Duodenal mucosa (tissue), 2 donors: ENCODE data around the gene LYSET.
"Not testable (repeated sequence)": the region's sequence is repeated elsewhere in the genome, so short reads cannot be mapped to it uniquely, and the experiment has no call there.

Experiments
- H3K27ac ChIP-seq: one replicate; pipeline ENCODE4 v1.7.0; 2013; ENCODE audit warnings: low read depth, low read length
- H3K27me3 ChIP-seq, 2 donors: one replicate each; pipeline ENCODE4 v1.7.0; 2013; ENCODE audit warnings: low read length in 2 of 2, control low read depth in 1 of 2; ENCODE audit not compliant: insufficient read depth in 2 of 2, control insufficient read depth in 1 of 2
- H3K36me3 ChIP-seq, 2 donors: one replicate each; pipeline ENCODE4 v1.7.0; 2013; ENCODE audit warnings: low read length in 2 of 2, control low read depth in 1 of 2; ENCODE audit not compliant: insufficient read depth in 2 of 2, control insufficient read depth in 1 of 2
- H3K4me1 ChIP-seq, 2 donors: one replicate each; pipeline ENCODE4 v1.7.0; 2013; ENCODE audit warnings: low read length in 2 of 2, control low read depth in 1 of 2; ENCODE audit not compliant: insufficient read depth in 2 of 2, control insufficient read depth in 1 of 2
- H3K4me3 ChIP-seq, 2 donors: one replicate each; pipeline ENCODE4 v1.7.0; 2013; ENCODE audit warnings: low read length in 2 of 2, low read depth in 1 of 2
- H3K9ac ChIP-seq, 2 donors: one replicate each; pipeline ENCODE4 v1.7.0; 2013; ENCODE audit warnings: low read length in 2 of 2, low read depth in 1 of 2
- H3K9me3 ChIP-seq, 2 donors: one replicate each; pipeline ENCODE4 v1.7.0; 2013; ENCODE audit warnings: low read length in 2 of 2, control low read depth in 1 of 2; ENCODE audit not compliant: control insufficient read depth in 1 of 2

The LYSET gene

GRCh38 chr14:93220509-93220908 is 35.4 kb downstream of the LYSET start:
- Histone ChIP-seq H3K27ac (no peak overlapping the region), H3K4me1 (no peaks in the 10 kb centered on the region), H3K9me3 (no peaks in the 10 kb centered on the region), H3K9ac (no peak overlapping the region), H3K27me3 (no peaks in the 10 kb centered on the region), H3K36me3 (peaks cover 27 to 49% of the 10 kb centered on the region in 2 donors), H3K4me3 (no peak overlapping the region)

DNA sequence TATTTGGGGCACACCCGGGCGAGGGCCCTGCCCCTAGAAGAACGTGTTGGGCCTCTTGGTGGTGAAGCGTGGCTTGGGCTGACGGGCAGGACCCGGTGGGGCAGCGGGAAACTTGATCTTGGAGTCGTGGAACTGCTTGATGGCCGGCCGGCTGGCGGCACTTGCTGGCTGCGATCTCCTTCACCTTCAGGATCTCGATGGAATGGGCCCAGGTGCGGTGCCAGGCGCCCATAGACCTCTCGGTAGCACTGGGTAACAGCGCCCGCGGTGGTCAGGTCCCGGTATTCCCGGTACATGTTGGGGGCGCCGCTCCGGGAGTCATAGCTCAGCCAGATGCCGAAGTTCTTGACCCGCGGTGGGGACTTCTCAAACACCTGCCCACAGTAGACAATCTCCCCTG is 38.4 kb downstream of the LYSET start:
- peaks cover 28 to 56% of the 10 kb centered on the region in 2 donors for H3K36me3 ChIP-seq
- no peak overlapping the region for H3K9ac ChIP-seq
- H3K9me3 ChIP-seq = no peaks in the 10 kb centered on the region
- no peak overlapping the region for H3K4me3 ChIP-seq
- no peaks in the 10 kb centered on the region for H3K27me3 ChIP-seq
- no peak overlapping the region for H3K27ac ChIP-seq
- H3K4me1 ChIP-seq = no peaks in the 10 kb centered on the region

DNA sequence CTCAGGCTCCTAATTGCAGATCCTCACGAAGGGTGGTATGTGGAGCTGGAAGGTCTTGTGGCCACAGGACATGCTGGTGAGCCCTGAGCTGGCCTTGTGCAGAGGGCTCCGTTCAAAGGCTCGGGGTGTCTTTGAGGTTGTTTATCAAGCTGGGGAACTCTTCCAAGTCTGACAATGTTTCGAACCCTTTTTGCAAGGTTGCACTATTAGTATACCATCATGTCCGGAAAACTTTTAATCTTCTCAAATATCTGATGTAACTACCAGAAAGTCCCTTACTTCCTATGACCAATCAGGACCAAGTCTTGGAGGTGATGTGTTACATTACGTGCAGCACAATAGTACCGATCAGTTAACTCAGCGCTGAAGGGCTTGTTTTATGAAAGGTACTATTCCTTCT is 43.4 kb downstream of the LYSET start:
- peaks cover 20 to 39% of the 10 kb centered on the region in 2 donors for H3K36me3 ChIP-seq
- H3K4me1 ChIP-seq = peaks cover 0 to 7% of the 10 kb centered on the region in 2 donors
- H3K27ac ChIP-seq = no peak overlapping the region
- no peak overlapping the region for H3K4me3 ChIP-seq
- H3K27me3 ChIP-seq = no peaks in the 10 kb centered on the region
- no peaks in the 10 kb centered on the region for H3K9me3 ChIP-seq
- no peak overlapping the region for H3K9ac ChIP-seq

DNA sequence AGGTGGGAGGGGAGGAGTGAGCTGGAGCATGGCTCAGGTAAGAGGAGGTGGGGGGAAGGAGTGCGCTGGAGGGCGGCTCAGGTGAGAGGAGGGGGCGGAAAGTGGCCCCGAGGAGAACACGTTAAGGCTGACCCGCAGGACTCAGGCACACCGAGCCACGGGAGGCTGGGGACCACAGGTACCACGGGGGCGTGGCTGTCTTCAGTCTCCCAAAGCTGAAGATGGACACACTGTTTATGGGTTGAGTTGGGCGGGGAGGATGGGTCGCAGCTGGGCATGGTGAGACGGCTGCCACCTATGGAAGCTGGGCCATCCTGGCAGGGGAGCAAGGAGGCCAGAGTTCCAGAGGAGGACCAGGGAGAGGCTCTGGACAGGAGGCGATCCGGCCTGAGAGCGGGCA is 45.4 kb downstream of the LYSET start:
- peaks cover 16 to 29% of the 10 kb centered on the region in 2 donors for H3K36me3 ChIP-seq
- H3K4me1 ChIP-seq = peaks cover 0 to 7% of the 10 kb centered on the region in 2 donors
- no peaks in the 10 kb centered on the region for H3K9me3 ChIP-seq
- H3K9ac ChIP-seq = no peak overlapping the region
- no peak overlapping the region for H3K27ac ChIP-seq
- peak overlapping the region in 1 of 2 donors; percentile 59 for H3K4me3 ChIP-seq
- H3K27me3 ChIP-seq = no peaks in the 10 kb centered on the region

DNA sequence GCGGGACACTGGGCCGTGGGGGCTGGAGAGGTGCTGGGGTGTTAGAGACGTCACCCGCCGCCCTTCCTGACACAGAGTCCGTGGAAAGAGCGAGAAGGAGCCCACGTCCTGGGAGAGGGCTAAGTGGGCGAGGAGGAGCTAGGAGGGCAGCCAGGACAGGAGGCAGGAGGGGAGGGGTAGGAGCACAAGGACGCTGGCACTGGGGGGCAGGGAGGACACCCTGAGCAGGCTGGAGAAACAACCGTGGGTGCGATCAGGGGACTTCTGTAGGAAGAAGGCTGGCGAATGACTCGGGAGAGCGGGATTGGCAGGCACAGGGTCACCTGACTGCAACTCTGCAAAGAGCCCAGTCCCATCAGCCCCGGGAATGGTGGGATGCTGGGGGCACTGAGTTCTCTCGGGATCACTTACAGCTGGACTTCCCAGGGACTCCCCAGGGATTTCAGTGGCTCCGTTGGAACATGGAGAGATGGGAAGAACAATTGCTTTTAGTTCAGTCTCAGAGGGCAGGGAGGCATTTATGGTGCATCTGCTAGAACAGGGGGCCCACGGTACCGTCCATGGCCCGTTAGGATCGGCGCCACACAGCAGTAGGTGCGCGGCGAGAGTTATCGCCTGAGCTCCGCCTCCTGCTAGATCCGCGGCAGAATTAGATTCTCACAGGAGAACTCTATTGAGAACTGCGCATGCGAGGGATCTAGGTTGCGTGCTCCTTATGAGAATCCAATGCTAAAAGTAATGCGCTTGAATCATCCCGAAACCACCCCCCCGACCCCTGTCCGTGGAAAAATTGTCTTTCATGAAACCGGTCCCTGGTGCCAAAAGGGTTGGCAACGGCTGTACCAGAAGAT is 46.2 kb downstream of the LYSET start:
- no peaks in the 10 kb centered on the region for H3K27me3 ChIP-seq
- H3K27ac ChIP-seq = no peak overlapping the region
- H3K9ac ChIP-seq = no peak overlapping the region
- no peaks in the 10 kb centered on the region for H3K9me3 ChIP-seq
- H3K4me3 ChIP-seq = peak overlapping the region; percentile 59 to 62
- peaks cover 16 to 22% of the 10 kb centered on the region in 2 donors for H3K36me3 ChIP-seq
- peaks cover 0 to 7% of the 10 kb centered on the region in 2 donors for H3K4me1 ChIP-seq

DNA sequence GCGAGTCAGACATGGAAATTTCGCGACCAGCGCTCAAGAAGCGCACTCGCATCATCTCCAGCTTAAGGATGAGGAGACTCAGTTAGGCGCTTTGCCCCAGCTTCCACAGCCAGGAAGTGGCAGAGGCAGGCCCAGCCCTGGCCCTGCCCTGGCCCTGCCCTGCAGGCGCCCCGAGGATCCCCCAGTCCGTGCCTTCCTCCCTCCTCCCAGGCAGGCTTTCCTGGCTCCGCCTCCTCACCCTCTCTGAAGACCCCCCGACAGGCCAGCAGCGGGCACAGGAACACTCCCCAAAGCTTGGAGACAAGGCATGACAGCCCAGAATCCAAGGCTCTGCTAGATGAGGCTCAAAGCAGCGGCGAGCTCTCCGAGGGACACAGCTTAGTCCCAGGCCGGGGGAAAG is 47.0 kb downstream of the LYSET start:
- H3K9ac ChIP-seq = no peak overlapping the region

DNA sequence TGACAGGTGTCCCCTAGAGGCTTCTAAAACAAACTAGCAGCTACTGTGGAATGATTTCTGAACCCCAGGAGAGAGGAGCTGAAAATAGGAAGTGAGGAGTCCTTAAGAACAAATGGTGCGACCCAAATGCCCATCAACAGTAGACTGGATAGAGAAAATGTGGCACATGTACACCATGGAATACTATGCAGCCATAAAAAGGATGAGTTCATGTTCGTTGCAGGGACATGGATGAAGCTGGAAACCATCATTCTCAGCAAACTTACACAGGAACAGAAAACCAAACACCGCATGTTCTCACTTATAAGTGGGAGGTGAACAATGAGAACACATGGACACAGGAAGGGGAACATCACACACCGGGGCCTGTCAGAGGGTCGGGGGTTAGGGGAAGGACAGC is 48.0 kb downstream of the LYSET start:
- H3K9ac ChIP-seq, H3K36me3 ChIP-seq, H3K27me3 ChIP-seq, H3K9me3 ChIP-seq, H3K4me3 ChIP-seq, H3K4me1 ChIP-seq, H3K27ac ChIP-seq: not testable (repeated sequence)

More for the DNA sequence above, 47.0 kb downstream of the LYSET start:
- Histone ChIP-seq H3K4me3 (no peak overlapping the region), H3K9me3 (no peaks in the 10 kb centered on the region), H3K27ac (no peak overlapping the region), H3K36me3 (peaks cover 13 to 17% of the 10 kb centered on the region in 2 donors), H3K4me1 (peaks cover 0 to 7% of the 10 kb centered on the region in 2 donors), H3K27me3 (no peaks in the 10 kb centered on the region)

DNA sequence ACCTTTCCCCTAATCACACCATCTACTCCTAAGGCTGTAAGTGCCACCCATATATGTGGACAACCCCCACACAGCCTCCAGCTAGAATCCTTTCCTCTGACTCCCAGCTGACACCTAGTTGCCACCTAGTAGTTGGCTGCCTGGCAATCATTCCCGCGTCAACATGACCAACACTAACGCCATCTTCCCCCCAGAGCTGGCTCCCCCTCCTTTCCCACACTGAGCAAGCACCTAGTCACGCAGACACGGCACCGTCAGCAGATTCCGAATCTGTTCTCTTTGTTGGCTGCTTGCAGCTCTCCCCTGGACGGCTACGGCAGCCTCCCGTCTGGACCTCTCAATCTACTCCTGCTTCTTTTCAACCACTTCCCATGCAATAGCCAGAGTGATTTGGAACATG is 49.7 kb downstream of the LYSET start:
- Histone ChIP-seq H3K9ac (no peak overlapping the region), H3K4me3 (no peak overlapping the region), H3K27ac (no peak overlapping the region), H3K4me1 (peaks cover 0 to 7% of the 10 kb centered on the region in 2 donors), H3K36me3 (peaks cover 0 to 2% of the 10 kb centered on the region in 2 donors), H3K9me3 (no peaks in the 10 kb centered on the region), H3K27me3 (no peaks in the 10 kb centered on the region)
